Sigmoid colon (tissue), 4 donors: Measurements from ENCODE around the gene PCYOX1L.

Source experiments
- EP300 ChIP-seq, 4 donors: sonication (generic); formaldehyde crosslinking; IDR thresholded peaks; one replicate each; pipeline ENCODE4 v1.6.1; 2017; ENCODE audit warnings: antibody characterized with exemption in 4 of 4
- POLR2AphosphoS5 ChIP-seq, 4 donors: sonication (generic); formaldehyde crosslinking; IDR thresholded peaks; one replicate each; pipeline ENCODE4 v1.6.1; 2017; ENCODE audit warnings: antibody characterized with exemption in 4 of 4
- TF ChIP-seq, protein P1 (sequence below), 4 experiments: fragments of 450-650 bp in 3 of 4; fragments of 200-600 bp in 1 of 4; IDR thresholded peaks; one replicate each; pipeline ENCODE4 v1.5.1; 2016 to 2019; ENCODE audit warnings: antibody characterized with exemption in 4 of 4, mild to moderate bottlenecking in 3 of 4, moderate library complexity in 2 of 4

DNA sequence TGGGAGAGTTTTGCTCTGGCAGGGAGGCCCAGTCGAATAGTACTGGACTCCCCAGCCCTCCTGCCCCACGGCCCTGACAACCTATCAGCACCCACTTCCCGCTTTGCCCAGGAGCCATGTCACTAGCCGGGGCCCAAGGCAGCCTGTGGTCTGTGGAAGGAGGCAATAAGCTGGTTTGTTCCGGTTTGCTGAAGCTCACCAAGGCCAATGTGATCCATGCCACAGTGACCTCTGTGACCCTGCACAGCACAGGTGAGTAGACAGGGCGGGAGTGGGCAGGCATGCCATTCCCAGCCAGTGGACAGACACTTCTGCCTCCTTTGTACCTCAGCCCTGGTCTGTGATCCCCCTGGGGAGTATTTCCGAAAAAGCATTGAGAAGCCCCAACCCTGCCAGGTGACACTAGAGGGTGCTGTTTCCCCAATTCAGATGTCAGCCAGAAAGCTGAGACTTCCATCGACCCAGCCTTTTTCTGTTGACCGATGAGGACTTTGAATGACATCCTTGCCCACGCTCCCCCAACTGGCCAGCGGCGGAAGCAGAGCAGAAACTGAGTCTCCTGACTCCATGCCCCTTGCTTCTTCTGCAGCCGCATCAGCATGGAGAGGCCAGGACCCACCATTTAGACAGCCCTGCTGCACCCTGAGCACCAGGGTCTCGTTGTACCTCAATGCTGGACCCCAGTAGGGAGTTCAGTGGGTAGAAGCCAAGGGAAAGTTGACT is 9.6 kb downstream of the PCYOX1L start:
- TF ChIP-seq EP300 (IDR thresholded peaks at IDR 0.05), result no peak
- TF ChIP-seq, protein P1, sequence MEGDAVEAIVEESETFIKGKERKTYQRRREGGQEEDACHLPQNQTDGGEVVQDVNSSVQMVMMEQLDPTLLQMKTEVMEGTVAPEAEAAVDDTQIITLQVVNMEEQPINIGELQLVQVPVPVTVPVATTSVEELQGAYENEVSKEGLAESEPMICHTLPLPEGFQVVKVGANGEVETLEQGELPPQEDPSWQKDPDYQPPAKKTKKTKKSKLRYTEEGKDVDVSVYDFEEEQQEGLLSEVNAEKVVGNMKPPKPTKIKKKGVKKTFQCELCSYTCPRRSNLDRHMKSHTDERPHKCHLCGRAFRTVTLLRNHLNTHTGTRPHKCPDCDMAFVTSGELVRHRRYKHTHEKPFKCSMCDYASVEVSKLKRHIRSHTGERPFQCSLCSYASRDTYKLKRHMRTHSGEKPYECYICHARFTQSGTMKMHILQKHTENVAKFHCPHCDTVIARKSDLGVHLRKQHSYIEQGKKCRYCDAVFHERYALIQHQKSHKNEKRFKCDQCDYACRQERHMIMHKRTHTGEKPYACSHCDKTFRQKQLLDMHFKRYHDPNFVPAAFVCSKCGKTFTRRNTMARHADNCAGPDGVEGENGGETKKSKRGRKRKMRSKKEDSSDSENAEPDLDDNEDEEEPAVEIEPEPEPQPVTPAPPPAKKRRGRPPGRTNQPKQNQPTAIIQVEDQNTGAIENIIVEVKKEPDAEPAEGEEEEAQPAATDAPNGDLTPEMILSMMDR (IDR thresholded peaks at IDR 0.05), result peak; percentile 61 to 82 (median 70)
- TF ChIP-seq POLR2AphosphoS5 (IDR thresholded peaks at IDR 0.05), result peak in 1 of 4 donors; percentile 41
